KOPT-K1 (cell line): Measurements from ENCODE around the gene PPA1.
"Not testable (repeated sequence)": the region's sequence is repeated elsewhere in the genome, so short reads cannot be mapped to it uniquely, and the experiment has no call there.

Experiments
- H3K27ac ChIP-seq: fragments of 200-600 bp; sonication (generic); 2 replicates; pipeline ENCODE4 v1.5.1; 2016; ENCODE audit warnings: antibody characterized with exemption, mild to moderate bottlenecking, low read depth, low read length; ENCODE audit not compliant: poor library complexity, severe bottlenecking
- H3K36me3 ChIP-seq: fragments of 200-600 bp; sonication (generic); 2 replicates; pipeline ENCODE4 v1.5.1; 2017; ENCODE audit warnings: antibody characterized with exemption, mild to moderate bottlenecking, low read length, moderate library complexity; ENCODE audit not compliant: insufficient read depth
- H3K9me3 ChIP-seq: fragments of 200-600 bp; sonication (generic); 2 replicates; pipeline ENCODE4 v1.5.1; 2017; ENCODE audit warnings: antibody characterized with exemption, low read length, mild to moderate bottlenecking; ENCODE audit not compliant: insufficient read depth, poor library complexity, severe bottlenecking

Gene PPA1

DNA sequence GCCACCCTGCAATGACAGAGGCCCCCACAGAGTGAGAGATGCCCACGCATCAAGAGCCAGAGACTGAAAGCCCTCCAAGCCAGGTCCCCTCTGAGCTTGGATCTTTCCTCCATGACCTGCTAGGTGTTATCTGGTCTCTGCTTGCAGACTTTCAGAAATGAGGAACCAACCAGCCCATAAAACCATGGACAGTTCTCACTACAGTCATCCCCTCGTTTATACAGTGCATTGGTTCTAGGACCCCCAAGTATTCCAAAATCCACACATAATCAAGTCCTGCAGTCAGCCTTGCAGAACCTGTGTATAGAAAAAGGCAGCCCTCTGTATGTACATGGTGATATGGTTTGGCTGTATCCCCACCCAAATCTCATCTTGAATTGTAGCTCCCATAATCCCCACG lies 27.5 kb upstream of the PPA1 start:
- Histone ChIP-seq H3K9me3 (peaks cover 13% of the 10 kb centered on the region), H3K27ac (no peak overlapping the region), H3K36me3 (no peaks in the 10 kb centered on the region)

DNA sequence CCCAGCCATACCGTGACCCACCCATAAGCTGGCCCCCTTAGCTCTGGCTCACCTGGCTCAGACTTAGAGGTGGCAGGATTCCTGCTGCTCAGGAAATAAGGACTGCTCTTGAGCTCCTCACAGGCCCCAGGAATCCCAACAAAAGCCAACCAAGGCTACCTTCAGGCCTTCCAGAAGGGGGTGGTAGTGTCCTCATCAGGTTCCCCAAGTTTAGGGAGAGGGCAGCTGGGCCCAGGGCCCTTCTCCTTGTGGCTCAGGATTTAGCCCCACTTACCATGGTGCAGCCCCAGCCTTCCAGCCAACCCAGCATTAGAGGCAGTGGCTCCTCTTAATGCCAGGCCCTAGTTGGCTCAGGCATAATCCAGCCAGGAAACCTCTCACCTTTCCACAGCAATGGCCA lies 27.0 kb upstream of the PPA1 start:
- Histone ChIP-seq H3K36me3 (no peaks in the 10 kb centered on the region), H3K9me3 (peaks cover 13% of the 10 kb centered on the region), H3K27ac (no peak overlapping the region)

DNA sequence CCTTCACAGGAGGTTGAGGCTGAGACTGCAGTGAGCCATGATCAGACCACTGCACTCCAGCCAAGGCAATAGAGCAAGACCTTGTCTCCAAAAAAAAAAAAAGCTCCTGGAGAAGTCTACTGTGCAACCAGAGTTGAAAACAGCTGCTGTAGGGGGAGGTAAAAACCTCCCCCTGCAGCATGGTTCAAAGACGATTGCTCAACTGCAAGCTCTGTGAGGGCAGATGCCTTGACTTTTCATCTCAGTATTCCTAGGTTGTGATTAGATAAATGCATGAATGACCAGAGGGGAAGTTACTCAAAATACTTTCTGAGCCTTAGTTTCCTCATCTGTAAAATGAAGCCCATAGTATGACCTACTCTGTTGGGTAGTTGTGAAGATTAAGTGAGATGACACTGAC lies 25.0 kb upstream of the PPA1 start:
- no peaks in the 10 kb centered on the region for H3K36me3 ChIP-seq

DNA sequence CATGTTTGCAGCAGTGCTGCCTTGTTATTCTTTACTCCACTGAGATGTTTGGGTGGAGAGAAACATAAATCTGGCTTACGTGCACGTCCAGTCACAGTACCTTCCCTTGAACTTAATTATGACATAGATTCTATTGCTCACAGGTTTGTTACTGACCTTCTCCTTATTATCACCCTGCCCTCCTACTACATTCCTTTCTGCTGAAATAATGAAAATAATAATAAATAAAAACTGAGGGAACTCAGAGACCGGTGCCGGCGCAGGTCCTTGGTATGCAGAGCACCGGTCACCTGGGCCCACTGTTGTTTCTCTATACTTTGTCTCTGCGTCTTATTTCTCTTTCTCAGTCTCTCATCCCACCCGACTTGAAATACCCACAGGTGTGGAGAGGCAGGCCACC lies 24.6 kb upstream of the PPA1 start:
- H3K36me3 ChIP-seq, H3K27ac ChIP-seq: not testable (repeated sequence)
- H3K9me3 ChIP-seq: peaks cover 13% of the 10 kb centered on the region

More for the DNA sequence above, 25.0 kb upstream of the PPA1 start:
- peaks cover 13% of the 10 kb centered on the region for H3K9me3 ChIP-seq
- no peak overlapping the region for H3K27ac ChIP-seq

DNA sequence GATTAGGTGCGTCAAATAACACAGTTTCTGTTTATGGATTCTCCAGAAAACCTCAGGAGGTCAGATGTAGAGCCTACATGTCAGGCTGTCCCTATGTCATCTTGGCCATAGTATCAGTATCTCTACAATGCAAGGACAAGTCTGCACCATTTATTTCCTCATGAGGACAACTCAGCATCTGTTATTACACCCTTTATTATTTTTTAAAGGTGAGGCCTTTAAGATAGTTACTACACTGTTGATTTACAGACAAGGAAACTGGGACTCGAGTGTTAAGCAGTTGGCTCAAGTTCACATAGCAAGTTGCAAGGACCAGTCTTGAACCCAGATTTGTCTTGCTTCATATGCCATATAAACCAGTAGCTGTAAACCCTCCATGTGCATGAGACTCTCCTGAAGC lies 23.2 kb upstream of the PPA1 start:
- Histone ChIP-seq H3K27ac (no peak overlapping the region), H3K9me3 (peaks cover 11% of the 10 kb centered on the region), H3K36me3 (no peaks in the 10 kb centered on the region)

DNA sequence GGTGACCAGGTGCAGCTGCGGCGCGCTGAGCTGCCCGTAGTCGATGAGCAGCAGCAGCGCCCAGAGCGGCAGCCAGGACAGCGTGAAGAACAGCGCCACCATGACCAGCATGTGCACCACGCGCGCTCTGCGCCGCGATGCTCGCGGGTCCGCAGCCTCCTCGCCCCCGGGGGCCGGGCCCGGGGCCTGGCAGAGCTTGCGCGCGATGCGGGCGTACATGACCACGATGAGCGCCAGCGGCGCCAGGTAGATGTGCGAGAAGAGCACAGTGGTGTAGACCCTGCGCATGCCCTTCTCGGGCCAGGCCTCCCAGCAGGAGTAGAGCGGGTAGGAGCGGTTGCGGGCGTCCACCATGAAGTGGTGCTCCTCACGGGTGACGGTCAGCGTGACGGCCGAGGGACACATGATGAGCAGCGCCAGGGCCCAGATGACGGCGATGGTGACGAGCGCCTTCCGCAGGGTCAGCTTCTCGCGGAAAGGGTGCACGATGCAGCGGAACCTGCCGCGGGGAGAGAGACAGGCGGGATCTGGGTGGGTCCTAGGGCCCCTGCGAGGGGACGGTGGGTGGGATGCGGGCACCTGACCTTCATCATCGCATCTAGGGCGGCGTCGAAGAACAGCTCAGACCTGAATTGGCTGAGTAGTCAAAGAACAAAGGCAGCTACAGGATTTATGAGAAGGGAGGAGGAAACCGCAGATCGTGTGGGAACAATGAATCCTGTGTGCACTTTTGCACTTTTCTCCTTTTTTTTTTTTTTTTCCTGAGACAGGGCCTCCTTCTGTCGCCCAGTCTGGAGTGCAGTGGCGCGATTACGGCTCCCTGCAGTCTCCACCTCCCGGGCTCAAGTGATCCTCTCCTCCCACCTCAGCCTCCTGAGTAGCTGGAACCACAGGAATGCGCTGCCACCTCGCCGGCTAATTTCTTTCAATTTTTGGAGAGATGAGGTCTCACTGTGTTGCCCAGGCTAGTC lies 22.4 kb upstream of the PPA1 start:
- Histone ChIP-seq H3K27ac (no peak overlapping the region), H3K36me3 (no peaks in the 10 kb centered on the region)

DNA sequence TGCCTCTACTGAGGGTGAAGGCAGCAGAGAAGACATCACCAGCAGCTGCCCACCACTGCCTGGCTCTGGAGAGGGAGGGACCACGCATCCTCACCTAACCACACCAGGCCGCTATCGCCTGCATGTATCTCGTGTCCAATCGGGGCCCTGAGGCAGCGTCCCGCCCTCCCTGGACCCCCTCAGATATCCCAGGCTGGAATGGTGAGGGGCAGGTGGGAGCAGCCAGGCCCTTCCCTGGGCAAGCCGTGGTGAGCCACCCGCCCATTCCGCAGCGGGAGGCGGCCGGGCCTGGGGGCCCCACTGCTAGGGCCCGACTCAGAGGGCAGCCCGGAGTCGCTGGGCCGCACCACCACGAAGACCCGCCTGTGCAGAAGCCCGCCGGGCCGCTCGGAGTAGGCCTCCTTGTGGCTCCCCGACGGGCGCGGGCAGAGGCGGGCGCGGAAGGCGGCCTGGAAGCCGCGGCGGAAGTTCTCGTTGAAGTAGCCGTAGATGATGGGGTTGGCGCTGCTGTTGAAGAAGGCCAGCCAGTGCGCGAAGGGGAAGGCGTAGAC lies 21.6 kb upstream of the PPA1 start:
- H3K36me3 ChIP-seq: no peaks in the 10 kb centered on the region

More for the DNA sequence above, 22.4 kb upstream of the PPA1 start:
- H3K9me3 ChIP-seq: peaks cover 3% of the 10 kb centered on the region

DNA sequence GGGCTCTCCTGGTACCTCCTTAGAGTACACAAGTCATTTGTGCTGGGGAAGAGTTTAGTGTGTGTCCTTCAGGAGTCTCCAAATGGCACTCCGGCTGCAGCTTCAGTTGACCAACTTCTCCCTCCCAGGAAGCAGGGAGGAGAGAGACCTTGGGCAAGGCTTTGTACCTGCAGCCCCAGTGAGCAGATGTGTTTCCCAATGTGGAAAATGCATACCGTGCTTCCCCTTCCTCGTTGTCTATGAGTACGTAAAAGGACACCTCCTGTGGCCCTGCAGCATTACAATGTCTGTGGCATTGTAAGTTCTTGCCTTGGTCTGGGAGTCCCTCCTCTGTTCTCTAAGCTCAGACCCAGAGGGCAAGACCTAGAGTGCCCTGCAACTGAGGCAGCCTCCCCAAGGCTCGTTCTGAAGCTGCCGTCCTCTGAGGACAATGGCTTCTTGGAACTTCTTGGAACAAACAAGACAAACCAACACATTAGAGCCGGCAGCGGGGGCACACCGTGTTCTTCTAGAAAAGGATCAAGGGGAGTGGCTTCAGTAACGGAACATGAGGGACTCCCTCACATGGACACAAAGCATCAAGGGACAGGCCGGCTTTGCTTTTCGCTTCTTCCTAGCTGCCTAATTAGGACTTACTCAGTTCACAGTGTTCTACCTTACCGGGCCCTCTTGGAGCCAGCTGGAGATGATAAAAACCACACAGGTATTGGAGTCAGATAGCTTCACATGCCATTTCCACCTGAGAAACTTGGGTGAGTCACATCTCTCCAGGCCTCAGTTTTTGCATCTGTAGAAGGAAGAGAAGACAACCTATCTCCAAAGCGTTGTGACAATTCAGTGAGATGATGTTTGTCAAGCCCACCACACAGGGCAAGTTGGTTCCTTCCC lies 20.9 kb upstream of the PPA1 start:
- no peaks in the 10 kb centered on the region for H3K9me3 ChIP-seq
- no peaks in the 10 kb centered on the region for H3K36me3 ChIP-seq
- H3K27ac ChIP-seq: no peak overlapping the region

More for the DNA sequence above, 21.6 kb upstream of the PPA1 start:
- H3K9me3 ChIP-seq: no peaks in the 10 kb centered on the region
- no peak overlapping the region for H3K27ac ChIP-seq

DNA sequence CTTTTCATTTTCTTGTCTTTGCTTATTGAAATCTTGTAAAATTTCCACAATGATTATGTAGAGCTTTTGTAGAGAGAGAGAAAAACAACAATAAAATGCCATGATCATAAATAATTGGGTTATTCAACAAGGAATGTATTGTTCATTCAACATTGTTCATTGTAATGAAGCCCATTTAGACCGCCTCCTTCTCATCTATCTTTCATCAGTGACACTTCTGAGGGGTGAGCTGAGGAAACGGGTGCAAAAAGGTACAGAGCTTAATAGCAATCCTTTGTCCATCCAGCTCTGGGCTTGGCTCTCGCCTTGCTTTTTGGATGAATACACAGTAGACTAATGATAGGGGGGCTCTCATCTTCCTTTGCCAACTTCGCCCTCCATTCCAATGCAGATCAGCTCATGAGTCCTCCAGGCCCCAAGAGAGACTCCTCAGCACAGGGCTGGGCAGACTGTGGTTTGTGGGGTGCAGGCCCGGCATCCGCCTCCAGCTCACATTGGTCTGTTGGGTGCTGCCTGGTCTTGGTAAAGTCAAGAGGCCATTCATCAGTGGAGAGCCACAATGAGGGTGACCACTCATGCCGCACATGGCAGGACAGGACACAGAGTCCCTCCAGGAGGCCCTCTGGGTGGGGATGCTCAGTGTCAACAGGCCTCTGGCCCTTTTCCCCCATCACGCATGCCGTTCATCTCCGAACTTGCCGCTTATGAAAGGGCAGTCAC lies 17.9 kb upstream of the PPA1 start:
- H3K36me3 ChIP-seq: no peaks in the 10 kb centered on the region
- H3K27ac ChIP-seq: no peak overlapping the region
- H3K9me3 ChIP-seq: no peaks in the 10 kb centered on the region

DNA sequence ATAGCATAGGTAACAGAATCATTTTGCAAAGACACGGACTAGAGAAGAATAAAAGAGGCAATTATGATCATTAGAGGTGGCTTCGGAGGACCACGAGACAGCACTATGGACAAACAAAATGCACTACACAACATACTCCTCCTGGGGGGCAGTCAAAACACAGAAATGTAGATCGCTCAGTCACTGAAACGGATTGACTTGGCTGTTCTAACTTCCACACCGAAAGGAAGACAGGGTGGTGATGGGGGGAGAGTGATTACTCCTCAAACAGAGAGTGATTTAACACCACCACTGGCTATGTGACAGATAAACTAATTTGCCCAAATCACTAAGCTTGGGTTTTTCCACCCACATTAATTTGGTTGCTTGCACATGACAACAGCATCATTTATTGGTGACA lies 14.1 kb upstream of the PPA1 start:
- no peaks in the 10 kb centered on the region for H3K36me3 ChIP-seq
- H3K9me3 ChIP-seq: no peaks in the 10 kb centered on the region
- no peak overlapping the region for H3K27ac ChIP-seq

DNA sequence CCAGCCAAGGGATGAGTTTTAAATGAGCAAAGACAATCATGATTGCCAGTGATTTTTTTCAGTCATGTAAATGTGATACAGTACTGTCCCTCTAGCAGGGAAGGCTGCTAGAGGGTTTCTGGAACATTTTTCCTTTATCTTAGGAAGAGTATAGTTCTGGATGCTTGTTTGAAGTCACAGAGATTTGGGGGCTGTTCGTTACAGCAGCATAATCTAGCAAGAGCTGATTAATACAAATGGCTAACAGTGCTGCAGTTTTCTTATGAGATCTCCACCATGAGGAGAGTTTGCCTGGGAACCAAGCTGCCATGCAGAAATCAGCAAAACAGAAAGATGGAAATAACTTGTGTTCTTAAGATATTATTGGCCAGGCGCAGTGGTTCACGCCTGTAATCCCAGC lies 7.9 kb upstream of the PPA1 start:
- Histone ChIP-seq H3K36me3 (no peaks in the 10 kb centered on the region), H3K27ac (no peak overlapping the region), H3K9me3 (peaks cover 17% of the 10 kb centered on the region)

DNA sequence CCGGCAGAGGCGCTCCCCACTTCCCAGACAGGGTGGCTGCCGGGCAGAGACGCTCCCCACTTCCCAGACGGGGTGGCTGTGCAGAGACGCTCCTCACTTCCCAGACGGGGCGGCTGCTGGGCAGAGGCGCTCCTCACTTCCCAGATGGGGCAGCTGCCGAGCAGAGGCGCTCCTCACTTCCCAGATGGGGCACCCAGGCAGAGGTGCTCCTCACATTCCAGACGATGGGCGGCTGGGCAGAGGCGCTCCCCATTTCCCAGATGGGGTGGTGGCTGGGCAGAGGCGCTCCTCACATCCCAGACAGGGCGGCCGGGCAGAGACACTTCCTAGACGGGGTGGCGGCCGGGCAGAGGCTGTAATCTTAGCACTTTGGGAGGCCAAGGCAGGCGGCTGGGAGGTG lies 6.8 kb upstream of the PPA1 start:
- not testable (repeated sequence) for H3K36me3 ChIP-seq, H3K27ac ChIP-seq
- H3K9me3 ChIP-seq: peaks cover 17% of the 10 kb centered on the region

DNA sequence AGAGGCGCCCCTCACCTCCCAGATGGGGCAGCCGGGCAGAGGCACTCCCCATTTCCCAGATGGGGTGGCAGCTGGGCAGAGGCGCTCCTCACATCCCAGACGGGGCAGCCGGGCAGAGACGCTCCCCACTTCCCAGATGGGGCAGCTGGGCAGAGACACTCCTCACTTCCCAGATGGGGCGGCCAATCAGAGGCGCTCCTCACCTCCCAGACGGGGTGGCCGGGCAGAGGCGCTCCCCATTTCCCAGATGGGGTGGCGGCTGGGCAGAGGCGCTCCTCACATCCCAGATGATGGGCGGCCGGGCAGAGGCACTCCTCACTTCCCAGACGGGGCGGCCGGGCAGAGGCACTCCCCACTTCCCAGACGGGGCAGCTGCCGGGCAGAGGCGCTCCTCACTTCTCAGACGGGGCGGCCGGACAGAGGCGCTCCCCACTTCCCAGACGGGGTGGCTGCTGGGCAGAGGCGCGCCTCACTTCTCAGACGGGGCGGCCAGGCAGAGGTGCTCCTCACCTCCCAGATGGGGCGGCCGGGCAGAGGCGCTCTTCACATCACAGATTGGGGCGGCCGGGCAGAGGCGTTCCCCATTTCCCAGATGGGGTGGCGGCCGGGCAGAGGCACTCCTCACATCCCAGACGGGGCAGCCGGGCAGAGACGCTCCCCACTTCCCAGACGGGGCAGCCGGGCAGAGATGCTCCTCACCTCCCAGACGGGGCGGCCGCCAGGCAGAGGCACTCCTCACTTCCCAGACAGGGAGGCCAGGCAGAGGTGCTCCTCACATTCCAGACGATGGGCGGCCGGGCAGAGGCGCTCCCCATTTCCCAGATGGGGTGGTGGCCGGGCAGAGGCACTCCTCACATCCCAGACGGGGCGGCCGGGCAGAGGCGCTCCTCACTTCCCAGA lies 6.1 kb upstream of the PPA1 start:
- H3K27ac ChIP-seq: not testable (repeated sequence)

More for the DNA sequence above, 6.1 kb upstream of the PPA1 start:
- H3K36me3 ChIP-seq: not testable (repeated sequence)
- peaks cover 17% of the 10 kb centered on the region for H3K9me3 ChIP-seq
